ENCODE measurements around the gene SLC6A18.
"Not testable (repeated sequence)": the region's sequence is repeated elsewhere in the genome, so short reads cannot be mapped to it uniquely, and the experiment has no call there.

Gene SLC6A18

DNA sequence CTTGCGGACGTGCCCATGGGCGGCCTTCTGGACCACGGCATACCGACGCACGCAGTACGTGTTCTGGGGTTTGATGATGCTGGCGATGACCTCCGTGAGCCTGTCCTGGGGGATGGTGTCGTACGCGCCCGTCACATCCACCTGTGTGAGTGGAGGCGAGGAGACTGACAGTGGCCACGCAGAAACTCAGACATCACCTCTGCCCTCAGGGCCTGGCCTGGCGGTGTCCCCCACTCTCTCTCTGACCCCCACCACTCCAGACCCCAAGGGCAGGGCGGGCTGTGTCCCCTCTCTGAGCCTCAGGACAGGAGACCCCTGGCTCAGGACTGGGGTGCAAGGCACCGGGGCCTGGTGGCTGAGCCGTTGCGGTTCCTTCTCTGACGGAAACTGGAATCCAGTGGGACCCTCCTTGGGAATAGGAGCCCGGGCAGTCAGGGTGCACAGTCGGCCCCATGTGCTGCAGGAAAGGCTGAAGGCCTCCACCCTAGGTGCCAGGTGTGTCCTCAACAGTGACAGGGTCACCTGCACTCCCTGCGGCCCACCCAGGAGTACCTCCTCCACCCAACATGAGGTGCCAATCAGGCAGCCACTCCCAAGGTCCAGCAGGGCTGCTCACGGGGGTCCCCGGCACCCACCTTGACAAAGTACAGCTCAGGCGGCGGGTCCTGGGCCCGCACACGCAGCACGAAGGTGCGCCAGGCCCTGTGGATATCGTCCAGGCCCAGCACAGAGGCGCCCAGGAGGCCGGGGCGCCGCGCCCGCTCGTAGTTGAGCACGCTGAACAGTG is 53.7 kb downstream of the SLC6A18 start:
- no peak for DNase-seq (ENCODE audit: insufficient read length, low spot score)
- no peak for TF ChIP-seq CTCF (IDR thresholded peaks at IDR 0.05; ENCODE audit: insufficient read depth, missing control alignments)
- FAIRE-seq: no peak

GRCh38 chr5:1279443-1280151 is 54.4 kb downstream of the SLC6A18 start:
- FAIRE-seq: no peak
- TF ChIP-seq CTCF (IDR thresholded peaks at IDR 0.05; ENCODE audit: insufficient read depth, missing control alignments): no peak
- no peak for DNase-seq (ENCODE audit: insufficient read length, low spot score)

GRCh38 chr5:1280177-1281037 is 55.2 kb downstream of the SLC6A18 start:
- no peak for DNase-seq (ENCODE audit: insufficient read length, low spot score)
- TF ChIP-seq CTCF (IDR thresholded peaks at IDR 0.05; ENCODE audit: insufficient read depth, missing control alignments): no peak

DNA sequence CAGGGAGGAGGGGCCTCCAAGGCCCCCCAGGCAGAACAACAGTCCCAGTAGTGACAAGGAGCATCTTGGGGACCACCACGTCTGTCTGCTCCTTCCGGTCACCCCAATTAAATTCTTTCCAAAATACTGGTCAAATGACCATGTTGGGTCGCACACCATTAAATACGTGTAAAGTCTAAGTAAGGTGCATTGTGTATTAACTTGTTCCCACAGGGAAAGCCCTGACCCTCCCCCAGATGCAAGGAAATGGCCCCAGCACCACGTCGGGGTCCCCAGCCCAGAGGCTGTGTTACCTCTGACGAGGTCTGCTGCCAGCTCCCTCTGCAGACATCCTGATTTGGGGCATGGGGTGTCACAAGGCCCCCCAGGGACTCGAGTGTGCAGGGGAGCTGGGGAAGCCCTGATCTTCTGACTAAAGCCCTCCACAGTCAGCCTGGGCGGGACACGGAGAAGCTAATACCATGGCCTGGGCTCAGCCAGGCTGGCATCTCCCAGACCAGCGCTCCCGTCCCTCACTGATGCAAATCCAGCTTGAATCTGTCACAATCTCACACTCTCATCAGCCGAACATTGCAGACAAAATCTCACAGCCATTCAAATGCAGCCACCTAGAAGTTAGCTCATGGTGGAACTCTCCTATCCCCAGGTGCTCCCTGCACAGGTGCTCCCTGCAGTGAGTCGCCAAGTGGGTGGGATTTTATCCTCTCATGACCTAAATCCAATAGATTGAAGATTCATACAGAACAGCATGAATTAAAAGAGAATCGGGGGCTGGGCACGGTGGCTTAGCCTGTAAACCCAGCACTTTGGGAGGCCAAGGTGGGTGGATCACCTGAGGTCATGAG is 56.1 kb downstream of the SLC6A18 start:
- FAIRE-seq (no peak), DNase-seq (ENCODE audit: insufficient read length, low spot score) (no peak)
- no peak for TF ChIP-seq CTCF (IDR thresholded peaks at IDR 0.05; ENCODE audit: insufficient read depth, missing control alignments)

More at GRCh38 chr5:1280177-1281037, 55.2 kb downstream of the SLC6A18 start:
- FAIRE-seq: no peak

GRCh38 chr5:1282131-1282992 is 57.2 kb downstream of the SLC6A18 start:
- FAIRE-seq: no peak

GRCh38 chr5:1282993-1283728 is 58.0 kb downstream of the SLC6A18 start:
- not testable (repeated sequence) for DNase-seq (ENCODE audit: insufficient read length, low spot score); FAIRE-seq

More at GRCh38 chr5:1282131-1282992, 57.2 kb downstream of the SLC6A18 start:
- DNase-seq (ENCODE audit: insufficient read length, low spot score): no peak
- no peak for TF ChIP-seq CTCF (IDR thresholded peaks at IDR 0.05; ENCODE audit: insufficient read depth, missing control alignments)

- DNase-seq (ENCODE audit: insufficient read length, low spot score); FAIRE-seq: not testable (repeated sequence)
These were observed 58.5 kb downstream of the SLC6A18 start for GRCh38 chr5:1283729-1284041.

DNA sequence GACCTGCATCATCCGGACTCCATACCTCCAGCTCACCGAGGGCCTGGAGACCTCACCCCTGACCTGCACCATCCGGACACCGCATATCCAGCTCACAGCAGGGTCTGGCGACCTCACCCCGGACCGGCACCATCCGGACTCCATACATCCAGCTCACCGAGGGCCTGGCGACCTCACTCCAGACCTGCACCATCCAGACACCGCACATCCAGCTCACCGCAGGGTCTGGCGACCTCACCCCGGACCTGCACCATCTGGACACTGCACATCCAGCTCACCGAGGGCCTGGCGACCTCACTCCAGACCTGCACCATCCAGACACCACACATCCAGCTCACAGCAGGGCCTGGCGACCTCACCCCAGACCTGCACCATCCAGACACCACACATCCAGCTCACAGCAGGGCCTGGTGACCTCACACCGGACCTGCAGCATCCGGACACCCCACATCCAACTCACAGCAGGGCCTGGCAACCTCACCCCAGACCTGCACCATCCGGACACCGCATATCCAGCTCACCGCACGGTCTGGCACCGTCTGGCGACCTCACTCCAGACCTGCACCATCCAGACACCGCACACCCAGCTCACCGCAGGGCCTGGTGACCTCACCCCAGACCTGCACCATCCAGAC is 59.3 kb downstream of the SLC6A18 start:
- FAIRE-seq; DNase-seq (ENCODE audit: insufficient read length, low spot score): not testable (repeated sequence)
